ENCODE measurements around the gene MPPED1.

MPPED1 gene

DNA sequence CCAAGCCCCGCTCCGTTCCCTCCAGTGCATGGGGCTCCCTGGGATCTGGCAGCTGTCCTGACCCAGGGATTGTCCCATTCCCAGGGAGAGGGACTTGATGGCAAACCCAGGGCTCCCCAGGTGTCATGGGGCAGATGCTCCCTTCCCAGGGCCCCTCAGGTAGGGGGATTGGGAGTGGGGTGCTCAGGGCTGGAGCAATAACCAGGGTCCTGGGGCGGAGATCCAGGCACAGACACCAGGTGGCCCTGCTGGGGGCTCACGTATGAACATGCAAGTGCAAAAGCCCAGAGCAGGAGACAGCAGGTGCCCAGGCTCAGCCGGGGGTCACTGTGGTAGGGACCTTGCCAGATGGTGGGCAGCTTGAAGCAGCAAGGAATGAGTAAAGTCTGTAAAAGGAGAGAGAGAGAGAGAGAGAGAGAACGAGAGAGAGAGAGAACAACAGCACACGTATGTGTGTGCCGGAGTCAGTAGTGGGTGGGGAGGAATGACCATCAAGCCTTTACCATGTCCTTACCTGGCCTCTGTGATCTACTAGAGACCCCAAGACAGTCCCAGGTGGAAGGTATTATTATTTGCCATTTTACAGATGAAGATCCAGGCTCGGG, 19.3 kb upstream of the MPPED1 start:
- H3K79me2 ChIP-seq (ENCODE audit: insufficient read depth, low read length): no peaks in the 10 kb centered on the region
- no peak overlapping the region for H3K4me2 ChIP-seq (ENCODE audit: low read depth, low read length, poor library complexity, severe bottlenecking)
- no peaks in the 10 kb centered on the region for H3K9me3 ChIP-seq (ENCODE audit: insufficient read depth, low read length)
- H3K9ac ChIP-seq (ENCODE audit: low read length): no peak overlapping the region
- no peak overlapping the region for H3K27ac ChIP-seq (ENCODE audit: low read depth, low read length)
- no peaks in the 10 kb centered on the region for H4K20me1 ChIP-seq (ENCODE audit: low read depth, low read length)
- no peak overlapping the region for H3K4me3 ChIP-seq (ENCODE audit: insufficient read depth, low read length, poor library complexity, severe bottlenecking)
- no peaks in the 10 kb centered on the region for H3F3A ChIP-seq (ENCODE audit: insufficient read depth)
- TF ChIP-seq, protein P1, sequence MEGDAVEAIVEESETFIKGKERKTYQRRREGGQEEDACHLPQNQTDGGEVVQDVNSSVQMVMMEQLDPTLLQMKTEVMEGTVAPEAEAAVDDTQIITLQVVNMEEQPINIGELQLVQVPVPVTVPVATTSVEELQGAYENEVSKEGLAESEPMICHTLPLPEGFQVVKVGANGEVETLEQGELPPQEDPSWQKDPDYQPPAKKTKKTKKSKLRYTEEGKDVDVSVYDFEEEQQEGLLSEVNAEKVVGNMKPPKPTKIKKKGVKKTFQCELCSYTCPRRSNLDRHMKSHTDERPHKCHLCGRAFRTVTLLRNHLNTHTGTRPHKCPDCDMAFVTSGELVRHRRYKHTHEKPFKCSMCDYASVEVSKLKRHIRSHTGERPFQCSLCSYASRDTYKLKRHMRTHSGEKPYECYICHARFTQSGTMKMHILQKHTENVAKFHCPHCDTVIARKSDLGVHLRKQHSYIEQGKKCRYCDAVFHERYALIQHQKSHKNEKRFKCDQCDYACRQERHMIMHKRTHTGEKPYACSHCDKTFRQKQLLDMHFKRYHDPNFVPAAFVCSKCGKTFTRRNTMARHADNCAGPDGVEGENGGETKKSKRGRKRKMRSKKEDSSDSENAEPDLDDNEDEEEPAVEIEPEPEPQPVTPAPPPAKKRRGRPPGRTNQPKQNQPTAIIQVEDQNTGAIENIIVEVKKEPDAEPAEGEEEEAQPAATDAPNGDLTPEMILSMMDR (IDR thresholded peaks at IDR 0.05; ENCODE audit: insufficient read depth, low read length, poor library complexity, severe bottlenecking): no peak
- TF ChIP-seq EZH2phosphoT487 (conservative IDR thresholded peaks at IDR 0.05; ENCODE audit: low read length): no peak
- H3K9me2 ChIP-seq (replicated peaks; ENCODE audit: insufficient read depth, low read length): no peaks in the 10 kb centered on the region
- H2AFZ ChIP-seq (ENCODE audit: low read depth, low read length, severe bottlenecking): no peak overlapping the region
- H3K27me3 ChIP-seq (ENCODE audit: low read length): no peaks in the 10 kb centered on the region
- H3K36me3 ChIP-seq (ENCODE audit: low read length): no peaks in the 10 kb centered on the region

DNA sequence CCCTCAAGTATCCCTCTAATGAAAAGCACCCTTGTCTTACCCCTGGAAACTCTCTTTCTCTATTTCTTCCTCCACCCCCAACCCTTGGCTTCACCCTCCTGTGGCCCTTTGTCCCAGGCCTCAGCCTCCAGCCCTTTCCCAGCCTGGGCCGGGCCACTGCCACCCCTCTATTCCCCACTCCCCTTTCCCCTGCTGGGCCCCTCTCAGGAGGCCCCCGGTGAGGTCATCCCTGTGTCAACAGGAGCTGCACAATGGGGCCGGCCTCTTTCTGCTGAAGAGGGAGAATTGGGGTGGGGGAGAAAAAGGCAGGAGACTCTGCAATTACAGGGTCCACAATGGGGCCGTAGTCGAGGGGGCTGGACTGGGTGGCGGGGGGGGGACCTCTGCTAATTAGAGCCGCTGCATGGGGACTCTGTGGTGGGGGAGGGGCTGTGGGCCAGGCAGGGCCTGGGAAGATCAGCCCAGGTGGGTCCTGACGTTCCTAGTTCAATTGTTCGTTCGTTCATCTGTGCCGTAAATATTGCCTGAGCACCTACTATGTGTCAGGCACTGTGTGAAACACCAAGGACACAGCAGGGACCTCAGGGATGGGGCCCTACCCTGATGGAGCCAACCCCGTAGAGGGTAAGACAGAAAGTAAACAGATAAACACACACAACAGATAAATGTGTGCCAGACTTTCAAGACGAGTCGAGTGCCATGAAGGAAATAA, 18.5 kb upstream of the MPPED1 start:
- TF ChIP-seq, protein P1 (IDR thresholded peaks at IDR 0.05; ENCODE audit: insufficient read depth, low read length, poor library complexity, severe bottlenecking): no peak
- no peak for TF ChIP-seq EZH2phosphoT487 (conservative IDR thresholded peaks at IDR 0.05; ENCODE audit: low read length)
- no peak overlapping the region for H2AFZ ChIP-seq (ENCODE audit: low read depth, low read length, severe bottlenecking)

DNA sequence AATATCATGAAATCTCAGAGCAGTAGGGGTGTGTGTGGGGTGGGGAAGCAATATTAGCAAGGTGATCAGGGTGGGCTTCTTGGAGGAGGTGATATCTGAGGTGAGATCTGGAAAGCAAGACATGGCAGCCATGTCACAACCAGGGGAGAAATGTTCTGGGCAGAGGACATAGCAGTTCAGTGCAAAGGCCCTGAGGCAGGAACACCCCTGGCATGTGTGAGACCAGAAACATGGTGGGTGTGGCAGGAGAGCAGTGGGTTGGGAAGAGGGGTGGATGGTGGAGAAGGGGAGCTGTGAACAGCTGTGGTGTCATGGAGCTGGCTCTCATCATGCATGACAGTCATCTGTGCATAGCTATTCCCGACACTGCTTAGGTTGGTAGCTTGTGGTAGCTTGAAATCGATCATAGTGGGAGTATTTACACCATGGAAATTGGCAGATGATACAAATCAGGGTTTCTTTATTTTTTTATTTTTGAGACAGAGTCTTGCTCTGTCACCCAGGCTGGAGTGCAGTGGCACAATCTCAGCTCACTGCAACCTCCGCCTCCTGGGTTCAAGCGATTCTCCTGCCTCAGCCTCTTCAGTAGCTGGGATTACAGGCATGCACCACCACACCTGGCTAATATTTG, 17.9 kb upstream of the MPPED1 start:
- no peak overlapping the region for H3K27ac ChIP-seq (ENCODE audit: low read depth, low read length)
- H3K9me2 ChIP-seq (replicated peaks; ENCODE audit: insufficient read depth, low read length): no peaks in the 10 kb centered on the region
- no peaks in the 10 kb centered on the region for H3K27me3 ChIP-seq (ENCODE audit: low read length)
- no peaks in the 10 kb centered on the region for H3K36me3 ChIP-seq (ENCODE audit: low read length)
- H3K9ac ChIP-seq (ENCODE audit: low read length): no peak overlapping the region
- no peaks in the 10 kb centered on the region for H3F3A ChIP-seq (ENCODE audit: insufficient read depth)
- no peak overlapping the region for H3K4me2 ChIP-seq (ENCODE audit: low read depth, low read length, poor library complexity, severe bottlenecking)
- TF ChIP-seq EZH2phosphoT487 (conservative IDR thresholded peaks at IDR 0.05; ENCODE audit: low read length): no peak
- TF ChIP-seq, protein P1 (IDR thresholded peaks at IDR 0.05; ENCODE audit: insufficient read depth, low read length, poor library complexity, severe bottlenecking): no peak
- H2AFZ ChIP-seq (ENCODE audit: low read depth, low read length, severe bottlenecking): no peak overlapping the region
- H3K9me3 ChIP-seq (ENCODE audit: insufficient read depth, low read length): no peaks in the 10 kb centered on the region
- no peaks in the 10 kb centered on the region for H4K20me1 ChIP-seq (ENCODE audit: low read depth, low read length)
- H3K4me3 ChIP-seq (ENCODE audit: insufficient read depth, low read length, poor library complexity, severe bottlenecking): no peak overlapping the region
- no peaks in the 10 kb centered on the region for H3K79me2 ChIP-seq (ENCODE audit: insufficient read depth, low read length)

More for the DNA sequence above, 18.5 kb upstream of the MPPED1 start:
- Histone ChIP-seq H4K20me1 (ENCODE audit: low read depth, low read length) (no peaks in the 10 kb centered on the region), H3K27me3 (ENCODE audit: low read length) (no peaks in the 10 kb centered on the region), H3K9me2 (replicated peaks; ENCODE audit: insufficient read depth, low read length) (no peaks in the 10 kb centered on the region), H3K79me2 (ENCODE audit: insufficient read depth, low read length) (no peaks in the 10 kb centered on the region), H3K9ac (ENCODE audit: low read length) (no peak overlapping the region), H3K27ac (ENCODE audit: low read depth, low read length) (no peak overlapping the region), H3K36me3 (ENCODE audit: low read length) (no peaks in the 10 kb centered on the region), H3F3A (ENCODE audit: insufficient read depth) (no peaks in the 10 kb centered on the region), H3K4me2 (ENCODE audit: low read depth, low read length, poor library complexity, severe bottlenecking) (no peak overlapping the region), H3K9me3 (ENCODE audit: insufficient read depth, low read length) (no peaks in the 10 kb centered on the region), H3K4me3 (ENCODE audit: insufficient read depth, low read length, poor library complexity, severe bottlenecking) (no peak overlapping the region)

All from SU-DHL-6 (cell line).